ENCODE measurements around the gene KCNH6.

The KCNH6 gene

GRCh38 chr17:63523253-63523855, at the start of gene KCNH6:
Gene KCNH6 (plus strand): TSS chr17:63523358. CDS start chr17:63523414, 56 bp downstream.
- no peak for DNase-seq (ENCODE audit: low spot score)

- no peak for DNase-seq (ENCODE audit: low spot score)
Observed at GRCh38 chr17:63474174-63474573, 49.0 kb upstream of the KCNH6 start.

GRCh38 chr17:63474586-63475460, 48.3 kb upstream of the KCNH6 start:
- no peak for DNase-seq (ENCODE audit: low spot score)

GRCh38 chr17:63475491-63476412, 47.4 kb upstream of the KCNH6 start:
- no peak for DNase-seq (ENCODE audit: low spot score)

DNA sequence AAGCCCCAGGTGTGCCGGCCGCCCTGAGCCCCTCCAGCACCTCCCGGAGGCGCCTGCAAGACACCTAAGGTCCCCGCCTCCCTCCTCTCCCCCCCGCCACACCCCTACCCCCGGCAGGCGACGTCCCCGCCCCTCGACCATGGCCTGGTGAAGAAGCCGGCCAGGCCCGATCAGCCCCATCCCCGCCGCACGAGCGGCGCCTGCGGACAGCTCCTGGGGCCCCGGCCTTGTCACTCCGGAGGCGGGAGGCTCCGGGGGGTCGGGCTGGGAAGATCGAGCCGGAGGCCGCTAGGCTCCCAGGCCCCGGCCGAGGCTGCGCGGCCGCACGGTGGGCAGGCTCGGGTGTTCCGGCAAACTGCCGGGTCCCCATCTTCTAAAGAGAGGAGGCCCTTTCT, 46.7 kb upstream of the KCNH6 start:
- no peak for DNase-seq (ENCODE audit: low spot score)

DNA sequence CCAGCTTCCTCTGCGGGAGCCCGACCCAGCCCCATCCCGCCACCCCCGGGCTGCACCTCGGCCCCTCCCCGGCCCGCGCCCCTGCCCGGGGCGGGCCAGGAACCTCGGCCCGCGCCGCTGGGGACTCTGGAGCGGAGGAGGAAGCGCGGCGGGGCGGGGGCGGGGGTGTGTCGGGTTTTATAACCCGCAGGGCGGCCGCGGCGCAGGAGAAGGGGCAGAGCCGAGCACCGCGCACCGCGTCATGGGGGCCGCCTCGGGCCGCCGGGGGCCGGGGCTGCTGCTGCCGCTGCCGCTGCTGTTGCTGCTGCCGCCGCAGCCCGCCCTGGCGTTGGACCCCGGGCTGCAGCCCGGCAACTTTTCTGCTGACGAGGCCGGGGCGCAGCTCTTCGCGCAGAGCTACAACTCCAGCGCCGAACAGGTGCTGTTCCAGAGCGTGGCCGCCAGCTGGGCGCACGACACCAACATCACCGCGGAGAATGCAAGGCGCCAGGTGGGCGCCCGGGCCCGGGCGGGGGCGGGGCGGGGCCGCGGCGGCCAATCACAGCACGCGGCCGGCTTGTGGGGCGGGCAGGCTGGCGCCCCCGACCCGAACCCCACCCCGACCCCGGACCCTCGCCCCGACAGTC, 46.2 kb upstream of the KCNH6 start, which contains the start of gene ACE:
Gene ACE (plus strand): TSS at position 208 of the 626 bp plus-strand sequence. CDS start 34 bp downstream, at position 242.
- DNase-seq (ENCODE audit: low spot score), result no peak

GRCh38 chr17:63477480-63478440, 45.4 kb upstream of the KCNH6 start:
- no peak for DNase-seq (ENCODE audit: low spot score)

GRCh38 chr17:63478814-63479494, 44.2 kb upstream of the KCNH6 start:
- peak; percentile 74 for DNase-seq (ENCODE audit: low spot score)

DNA sequence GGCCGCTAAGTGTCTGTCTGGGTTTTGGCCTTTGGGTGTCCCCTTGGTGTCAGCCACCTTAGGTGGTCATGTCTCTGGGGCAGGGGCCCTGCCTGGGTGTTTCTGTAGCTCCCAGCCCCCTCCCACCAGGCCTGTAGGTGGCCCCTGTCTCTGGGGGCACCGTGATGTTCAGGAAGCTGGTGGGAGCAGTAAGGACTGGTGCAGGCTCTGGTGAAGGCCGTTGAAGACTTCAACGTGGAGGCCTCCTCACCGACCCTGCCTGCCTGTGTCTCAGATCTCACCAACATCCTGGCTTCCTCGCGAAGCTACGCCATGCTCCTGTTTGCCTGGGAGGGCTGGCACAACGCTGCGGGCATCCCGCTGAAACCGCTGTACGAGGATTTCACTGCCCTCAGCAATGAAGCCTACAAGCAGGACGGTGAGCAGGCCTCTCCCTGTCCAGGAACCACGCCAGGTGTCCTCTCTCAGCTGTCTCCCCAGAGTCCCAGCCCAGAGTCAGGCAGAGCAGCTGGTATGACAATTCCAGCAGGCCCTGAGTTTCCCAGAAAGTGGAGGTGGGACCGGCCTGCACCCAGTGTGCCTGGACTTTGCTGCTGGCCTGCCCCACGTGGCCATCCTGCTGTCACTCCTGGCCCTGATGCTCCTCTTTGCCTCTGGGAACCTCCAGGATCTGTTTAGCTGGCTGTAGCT, 43.5 kb upstream of the KCNH6 start:
- no peak for DNase-seq (ENCODE audit: low spot score)

GRCh38 chr17:63480192-63480784, 42.9 kb upstream of the KCNH6 start:
- DNase-seq (ENCODE audit: low spot score), result no peak

DNA sequence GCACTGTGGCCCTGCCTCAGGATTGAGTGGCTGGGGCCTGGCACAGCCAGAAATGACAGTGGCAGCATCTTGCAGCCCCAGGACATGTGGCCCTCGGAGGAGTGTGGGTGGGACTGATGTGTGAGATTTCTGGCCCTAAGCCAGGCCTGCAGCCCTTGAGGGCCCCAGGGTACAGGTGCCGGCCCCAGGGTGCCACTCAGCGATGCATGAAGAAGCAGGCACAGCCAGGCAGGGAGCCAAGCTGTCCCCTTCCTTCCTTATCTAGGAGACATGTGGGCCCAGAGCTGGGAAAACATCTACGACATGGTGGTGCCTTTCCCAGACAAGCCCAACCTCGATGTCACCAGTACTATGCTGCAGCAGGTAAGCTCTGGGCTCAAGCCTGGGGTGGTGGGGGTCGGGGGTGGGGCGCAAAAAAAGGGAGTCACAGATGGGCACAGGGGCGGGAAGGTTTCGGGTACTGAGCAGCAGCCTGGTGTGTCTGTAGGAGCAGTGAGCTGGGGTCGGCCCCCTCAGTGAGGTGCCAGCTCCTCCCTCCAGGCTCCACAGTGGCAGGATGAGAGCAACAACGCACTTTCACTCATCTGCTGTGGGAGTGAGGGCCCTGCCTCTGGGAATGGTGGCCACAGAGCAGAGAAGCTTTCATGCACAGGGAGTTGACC, 42.2 kb upstream of the KCNH6 start:
- no peak for DNase-seq (ENCODE audit: low spot score)

DNA sequence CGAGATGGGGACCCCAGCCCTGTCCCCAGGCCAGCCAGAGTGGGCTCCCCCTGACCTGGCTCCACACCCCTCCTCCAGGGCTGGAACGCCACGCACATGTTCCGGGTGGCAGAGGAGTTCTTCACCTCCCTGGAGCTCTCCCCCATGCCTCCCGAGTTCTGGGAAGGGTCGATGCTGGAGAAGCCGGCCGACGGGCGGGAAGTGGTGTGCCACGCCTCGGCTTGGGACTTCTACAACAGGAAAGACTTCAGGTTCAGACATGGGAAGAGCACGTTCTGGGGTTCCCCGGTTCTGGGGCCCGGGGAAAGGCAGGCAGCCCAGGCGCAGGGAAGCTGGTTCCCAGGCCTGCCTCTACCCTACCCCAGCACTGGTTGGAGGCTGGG, 41.7 kb upstream of the KCNH6 start:
- no peak for DNase-seq (ENCODE audit: low spot score)

DNA sequence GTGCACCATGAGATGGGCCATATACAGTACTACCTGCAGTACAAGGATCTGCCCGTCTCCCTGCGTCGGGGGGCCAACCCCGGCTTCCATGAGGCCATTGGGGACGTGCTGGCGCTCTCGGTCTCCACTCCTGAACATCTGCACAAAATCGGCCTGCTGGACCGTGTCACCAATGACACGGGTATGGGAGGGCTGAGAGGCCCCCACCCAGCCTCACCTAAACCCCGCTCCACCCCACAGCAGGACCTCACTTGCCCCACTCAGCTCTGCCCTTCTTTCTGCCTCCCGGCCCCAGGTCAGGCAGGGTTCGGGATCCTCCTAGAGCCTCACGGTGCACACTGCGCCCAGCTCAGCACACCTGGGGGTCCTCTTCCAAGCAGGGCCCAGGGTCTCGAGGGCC, 40.6 kb upstream of the KCNH6 start:
- DNase-seq (ENCODE audit: low spot score), result no peak

- DNase-seq (ENCODE audit: low spot score), result no peak
Observed at GRCh38 chr17:63483038-63483437, 40.1 kb upstream of the KCNH6 start.

DNA sequence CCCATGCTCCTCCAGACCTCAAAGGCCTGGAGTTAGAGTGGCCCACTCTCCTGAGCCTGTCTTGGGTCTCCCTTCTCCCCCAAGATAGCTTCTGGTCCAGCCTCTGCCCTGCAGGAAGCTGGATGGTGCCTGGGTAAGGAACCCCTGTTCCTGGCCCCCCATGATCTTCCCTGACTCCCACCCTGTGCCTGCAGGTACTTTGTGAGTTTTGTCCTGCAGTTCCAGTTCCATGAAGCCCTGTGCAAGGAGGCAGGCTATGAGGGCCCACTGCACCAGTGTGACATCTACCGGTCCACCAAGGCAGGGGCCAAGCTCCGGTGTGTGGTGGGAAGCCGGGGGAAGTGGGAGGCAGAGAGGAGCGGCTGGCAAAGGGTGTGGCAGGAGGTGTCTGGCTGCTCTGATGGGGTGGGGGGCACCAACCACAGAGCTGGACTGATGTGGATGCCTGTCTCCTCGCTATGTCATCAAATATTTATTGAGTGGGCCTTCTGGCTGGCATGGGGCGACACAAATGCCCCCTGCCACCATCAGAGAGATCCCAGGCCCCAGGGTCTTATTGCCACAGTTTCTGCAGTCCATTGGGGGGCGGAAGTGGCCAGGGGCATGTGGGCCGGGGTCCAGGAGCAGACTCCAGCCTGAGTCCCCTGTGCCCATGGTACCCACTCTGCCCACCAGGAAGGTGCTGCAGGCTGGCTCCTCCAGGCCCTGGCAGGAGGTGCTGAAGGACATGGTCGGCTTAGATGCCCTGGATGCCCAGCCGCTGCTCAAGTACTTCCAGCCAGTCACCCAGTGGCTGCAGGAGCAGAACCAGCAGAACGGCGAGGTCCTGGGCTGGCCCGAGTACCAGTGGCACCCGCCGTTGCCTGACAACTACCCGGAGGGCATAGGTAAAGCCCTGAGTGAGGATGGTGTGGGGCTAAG, 39.2 kb upstream of the KCNH6 start:
- DNase-seq (ENCODE audit: low spot score), result no peak

- DNase-seq (ENCODE audit: low spot score), result no peak
Observed at GRCh38 chr17:63486317-63487013, 36.7 kb upstream of the KCNH6 start.

- DNase-seq (ENCODE audit: low spot score), result no peak
Observed at GRCh38 chr17:63487014-63487339, 36.2 kb upstream of the KCNH6 start.

Measured in COLO829 (cell line).